ENCODE measurements around the gene POP5. TPM values are rescaled to one million over a fixed set of nuclear protein-coding genes. Genes with fewer than 3 reads are reported as not detected.

POP5 gene
- total and polyA plus RNA-seq, 2 of the 4 experiments (the other 2 are of a cell fraction): 69.5 to 99.4 TPM

- Histone ChIP-seq H4K5ac (ENCODE audit: low read depth, low read length) (no peak overlapping the region), H3K4me1 (ENCODE audit: control insufficient read depth, insufficient read depth, low read length) (no peaks in the 10 kb centered on the region), H4K8ac (ENCODE audit: low read depth in 2 of 2, low read length in 2 of 2) (no peak overlapping the region), H2AFZ (replicated peaks; ENCODE audit: low read length, poor library complexity) (no peak overlapping the region), H3K4me2 (ENCODE audit: low read depth, low read length) (no peak overlapping the region), H3K9ac (ENCODE audit: low read depth, low read length) (no peak overlapping the region), H2BK120ac (ENCODE audit: low read depth, low read length) (no peak overlapping the region), H3K23ac (ENCODE audit: low read depth, low read length) (no peak overlapping the region), H2AK5ac (ENCODE audit: low read depth, low read length) (no peak overlapping the region), H3K27ac (ENCODE audit: insufficient read depth, low read length) (no peak overlapping the region), H3K18ac (ENCODE audit: low read depth, low read length) (no peak overlapping the region), H2AK9ac (replicated peaks; ENCODE audit: low read depth, low read length, poor library complexity) (no peak overlapping the region), H3K9me1 (ENCODE audit: insufficient read depth, low read length) (peaks cover 4% of the 10 kb centered on the region), H4K91ac (ENCODE audit: insufficient read depth, low read depth, low read length) (no peak overlapping the region), H3K9me3 (ENCODE audit: control insufficient read depth, insufficient read depth, low read length) (no peaks in the 10 kb centered on the region), H4K20me1 (ENCODE audit: insufficient read depth, low read length) (peaks cover 29% of the 10 kb centered on the region), H3K56ac (ENCODE audit: extremely low read depth, insufficient read depth, low read length) (no peak overlapping the region), H3K79me1 (ENCODE audit: low read depth in 1 of 2, low read length in 2 of 2) (peaks cover 21 to 34% of the 10 kb centered on the region in 2 experiments), H3K27me3 (ENCODE audit: control insufficient read depth, insufficient read depth, low read length) (no peaks in the 10 kb centered on the region), H2BK20ac (ENCODE audit: low read depth, low read length) (no peak overlapping the region), H3K14ac (replicated peaks; ENCODE audit: low read depth, low read length) (no peak overlapping the region), H2BK5ac (ENCODE audit: low read depth, low read length, poor library complexity, severe bottlenecking) (no peak overlapping the region), H2BK15ac (ENCODE audit: low read depth, low read length) (no peak overlapping the region), H3K36me3 (ENCODE audit: control insufficient read depth, insufficient read depth, low read length) (peaks cover 42% of the 10 kb centered on the region), H3K4me3 (ENCODE audit: insufficient read depth, low read depth, low read length) (no peak overlapping the region), H3K4ac (ENCODE audit: low read depth, low read length) (no peak overlapping the region)
- no peak for TF ChIP-seq MXI1 (IDR thresholded peaks at IDR 0.05; ENCODE audit: borderline replicate concordance, low read depth, low read length)
- TF ChIP-seq RCOR1 (IDR thresholded peaks at IDR 0.05; ENCODE audit: insufficient replicate concordance, low read length): no peak
- TF ChIP-seq CHD1 (IDR thresholded peaks at IDR 0.05; ENCODE audit: low read depth, low read length): no peak
- no peak for TF ChIP-seq SMC3 (IDR thresholded peaks at IDR 0.05; ENCODE audit: low read depth, low read length)
- no peak for TF ChIP-seq MAFK (IDR thresholded peaks at IDR 0.05; ENCODE audit: low read depth, low read length)
- TF ChIP-seq RAD21 (IDR thresholded peaks at IDR 0.05; ENCODE audit: low read length): no peak
- no peak for TF ChIP-seq MAZ (IDR thresholded peaks at IDR 0.05; ENCODE audit: borderline replicate concordance, low read depth, low read length)
- TF ChIP-seq CEBPB (IDR thresholded peaks at IDR 0.05; ENCODE audit: low read depth, low read length): no peak
- no peak for TF ChIP-seq RFX5 (IDR thresholded peaks at IDR 0.05; ENCODE audit: low read depth, low read length)
- TF ChIP-seq, protein P1, sequence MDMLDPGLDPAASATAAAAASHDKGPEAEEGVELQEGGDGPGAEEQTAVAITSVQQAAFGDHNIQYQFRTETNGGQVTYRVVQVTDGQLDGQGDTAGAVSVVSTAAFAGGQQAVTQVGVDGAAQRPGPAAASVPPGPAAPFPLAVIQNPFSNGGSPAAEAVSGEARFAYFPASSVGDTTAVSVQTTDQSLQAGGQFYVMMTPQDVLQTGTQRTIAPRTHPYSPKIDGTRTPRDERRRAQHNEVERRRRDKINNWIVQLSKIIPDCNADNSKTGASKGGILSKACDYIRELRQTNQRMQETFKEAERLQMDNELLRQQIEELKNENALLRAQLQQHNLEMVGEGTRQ (IDR thresholded peaks at IDR 0.05; ENCODE audit: low read depth, low read length): no peak
- TF ChIP-seq BHLHE40 (IDR thresholded peaks at IDR 0.05; ENCODE audit: low read depth, low read length): no peak
- TF ChIP-seq, protein P2, sequence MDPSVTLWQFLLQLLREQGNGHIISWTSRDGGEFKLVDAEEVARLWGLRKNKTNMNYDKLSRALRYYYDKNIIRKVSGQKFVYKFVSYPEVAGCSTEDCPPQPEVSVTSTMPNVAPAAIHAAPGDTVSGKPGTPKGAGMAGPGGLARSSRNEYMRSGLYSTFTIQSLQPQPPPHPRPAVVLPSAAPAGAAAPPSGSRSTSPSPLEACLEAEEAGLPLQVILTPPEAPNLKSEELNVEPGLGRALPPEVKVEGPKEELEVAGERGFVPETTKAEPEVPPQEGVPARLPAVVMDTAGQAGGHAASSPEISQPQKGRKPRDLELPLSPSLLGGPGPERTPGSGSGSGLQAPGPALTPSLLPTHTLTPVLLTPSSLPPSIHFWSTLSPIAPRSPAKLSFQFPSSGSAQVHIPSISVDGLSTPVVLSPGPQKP (IDR thresholded peaks at IDR 0.05; ENCODE audit: borderline replicate concordance, low read depth, low read length): no peak
- TF ChIP-seq POLR2A (IDR thresholded peaks at IDR 0.05; ENCODE audit: low read depth, low read length): no peak
- no peak for TF ChIP-seq NFE2L2 (IDR thresholded peaks at IDR 0.05; ENCODE audit: low read depth, low read length)
- no peak for TF ChIP-seq FOS (IDR thresholded peaks at IDR 0.05; ENCODE audit: low read depth, low read length)
- no peak for TF ChIP-seq CTCF (conservative IDR thresholded peaks at IDR 0.05; ENCODE audit: low read depth, low read length)
- no TSS peak for BruUV-seq (replicated peaks)
- ATAC-seq (ENCODE audit: low read depth) (no peak), DNase-seq (no peak)
- WGBS, 2 experiments (ENCODE audit: extremely low coverage in 2 of 2, insufficient read length in 1 of 2): no CpG with 5 or more reads among the region's 1 CpG
- dilution Hi-C loops (cut with HindIII; ENCODE audit: low sequenced_read_pairs, unreplicated experiment) (no loop called here), in situ Hi-C loops (cut with MboI; ENCODE audit: low sequenced_read_pairs) (no loop called here), intact Hi-C loops (cut with micrococcal nuclease) (no loop called here)
- CTCF ChIA-PET: no interaction called here
- POLR2A ChIA-PET (ENCODE audit: unreplicated experiment): no interaction called here
Observed at GRCh38 chr12:120554678-120555077, 26.5 kb downstream of the POP5 start.

Data from IMR-90 (cell line).